Smooth muscle cell (in vitro differentiated cells): ENCODE measurements around the gene ZIC4. TPM values are rescaled to one million over a fixed set of nuclear protein-coding genes. Genes with fewer than 3 reads are reported as not detected.

Experiments used
- DNase-seq: peaks from one replicate; lab custom pipeline; 2025; ENCODE audit not compliant: unreplicated experiment; lab: John Stamatoyannopoulos, UW
- H2AFZ ChIP-seq: fragments of 200-600 bp; sonication (generic); 2 replicates; pipeline ENCODE4 v1.6.0; 2016; ENCODE audit warnings: antibody characterized with exemption, low read depth, mild to moderate bottlenecking
- H3F3A ChIP-seq: fragments of 200-600 bp; sonication (generic); 2 replicates; pipeline ENCODE4 v1.6.0; 2017; ENCODE audit warnings: antibody characterized with exemption, low read depth
- H3K27ac ChIP-seq: fragments of 200-600 bp; sonication (generic); 2 replicates; pipeline ENCODE4 v1.5.1; 2016; ENCODE audit warnings: low read depth, mild to moderate bottlenecking
- H3K27me3 ChIP-seq: fragments of 200-600 bp; sonication (generic); 2 replicates; pipeline ENCODE4 v1.6.1; 2016; ENCODE audit warnings: low read depth, mild to moderate bottlenecking
- H3K36me3 ChIP-seq: fragments of 200-600 bp; sonication (generic); 2 replicates; pipeline ENCODE4 v1.5.1; 2016; ENCODE audit warnings: low read depth
- H3K4me1 ChIP-seq: fragments of 200-600 bp; sonication (generic); 2 replicates; pipeline ENCODE4 v1.5.1; 2016; ENCODE audit warnings: low read depth
- H3K4me2 ChIP-seq: fragments of 200-600 bp; sonication (generic); 2 replicates; pipeline ENCODE4 v1.6.0; 2016; ENCODE audit warnings: mild to moderate bottlenecking
- H3K4me3 ChIP-seq: fragments of 200-600 bp; sonication (generic); 2 replicates; pipeline ENCODE4 v1.5.1; 2016; ENCODE audit warnings: mild to moderate bottlenecking
- H3K79me2 ChIP-seq: fragments of 200-600 bp; sonication (generic); 2 replicates; pipeline ENCODE4 v1.6.0; 2016; ENCODE audit warnings: low read depth, mild to moderate bottlenecking
- H3K9ac ChIP-seq: fragments of 200-600 bp; sonication (generic); 2 replicates; pipeline ENCODE4 v1.6.0; 2016; ENCODE audit warnings: low read depth
- H3K9me3 ChIP-seq: fragments of 200-600 bp; sonication (generic); replicated peaks from 2 replicates; pipeline ENCODE4 v1.5.1; 2016; ENCODE audit warnings: low read depth
- H4K20me1 ChIP-seq: fragments of 200-600 bp; sonication (generic); 2 replicates; pipeline ENCODE4 v1.6.0; 2016; ENCODE audit warnings: low read depth
- WGBS: methylation state at CpG from one replicate; pipeline ENCODE4 v1.1.7; 2016; ENCODE audit warnings: low lambda C conversion rate; 5-methylcytosine and 5-hydroxymethylcytosine counted together
- polyA plus RNA-seq: library from polyadenylated mRNA; unstranded; fragments of >200 nt; fragmentation: Nextera tagmentation; extraction: Ambion mirVana; gene quantifications from 2 replicates; pipeline ENCODE4 v1.2.1, GENCODE V29; 2016
- total RNA-seq: library from RNA; depleted of rRNA; stranded (reverse); fragments of >200 nt; gene quantifications from 2 replicates; pipeline ENCODE4 v1.2.3, GENCODE V29; 2014
- TF ChIP-seq, protein P1 (sequence below): fragments of 200-600 bp; sonication (generic); IDR thresholded peaks from 2 replicates; pipeline ENCODE4 v1.5.1; 2017; ENCODE audit warnings: borderline replicate concordance, mild to moderate bottlenecking, antibody characterized with exemption; ENCODE audit not compliant: insufficient read depth, poor library complexity, severe bottlenecking

The ZIC4 gene
- total and polyA plus RNA-seq, 2 experiments from 2014 or later, result not detected

DNA sequence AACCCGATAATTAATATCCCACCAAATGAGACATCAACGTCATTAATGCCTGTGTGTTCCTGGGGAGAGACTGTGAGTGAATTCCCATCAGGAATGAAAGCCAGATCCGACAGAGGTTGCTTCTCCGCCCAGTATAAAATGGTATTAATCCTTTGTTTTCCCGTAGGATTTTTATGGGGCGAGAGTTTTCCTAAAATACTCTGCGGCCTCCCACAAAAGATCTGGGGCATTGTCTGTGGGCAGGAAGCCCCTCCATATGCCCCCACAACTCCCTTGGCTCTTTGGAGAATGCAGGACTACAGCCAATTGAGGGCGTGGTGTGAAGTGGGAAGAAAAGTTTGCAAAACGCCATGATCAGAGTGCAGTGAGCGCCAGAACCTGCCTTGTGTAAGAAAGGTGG lies 26.7 kb downstream of the ZIC4 start:
- peaks cover 100% of the 10 kb centered on the region for H3K27me3 ChIP-seq
- no peak overlapping the region for H3K9ac ChIP-seq
- no peaks in the 10 kb centered on the region for H4K20me1 ChIP-seq
- no peaks in the 10 kb centered on the region for H3K36me3 ChIP-seq
- TF ChIP-seq, protein P1, sequence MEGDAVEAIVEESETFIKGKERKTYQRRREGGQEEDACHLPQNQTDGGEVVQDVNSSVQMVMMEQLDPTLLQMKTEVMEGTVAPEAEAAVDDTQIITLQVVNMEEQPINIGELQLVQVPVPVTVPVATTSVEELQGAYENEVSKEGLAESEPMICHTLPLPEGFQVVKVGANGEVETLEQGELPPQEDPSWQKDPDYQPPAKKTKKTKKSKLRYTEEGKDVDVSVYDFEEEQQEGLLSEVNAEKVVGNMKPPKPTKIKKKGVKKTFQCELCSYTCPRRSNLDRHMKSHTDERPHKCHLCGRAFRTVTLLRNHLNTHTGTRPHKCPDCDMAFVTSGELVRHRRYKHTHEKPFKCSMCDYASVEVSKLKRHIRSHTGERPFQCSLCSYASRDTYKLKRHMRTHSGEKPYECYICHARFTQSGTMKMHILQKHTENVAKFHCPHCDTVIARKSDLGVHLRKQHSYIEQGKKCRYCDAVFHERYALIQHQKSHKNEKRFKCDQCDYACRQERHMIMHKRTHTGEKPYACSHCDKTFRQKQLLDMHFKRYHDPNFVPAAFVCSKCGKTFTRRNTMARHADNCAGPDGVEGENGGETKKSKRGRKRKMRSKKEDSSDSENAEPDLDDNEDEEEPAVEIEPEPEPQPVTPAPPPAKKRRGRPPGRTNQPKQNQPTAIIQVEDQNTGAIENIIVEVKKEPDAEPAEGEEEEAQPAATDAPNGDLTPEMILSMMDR, result no peak
- no peaks in the 10 kb centered on the region for H3F3A ChIP-seq
- H3K27ac ChIP-seq, result no peak overlapping the region
- no peaks in the 10 kb centered on the region for H3K79me2 ChIP-seq
- peaks cover 11% of the 10 kb centered on the region for H3K4me1 ChIP-seq
- no peak overlapping the region for H3K4me2 ChIP-seq
- no peak overlapping the region for H3K4me3 ChIP-seq
- WGBS, result 25% methylated on average over 10 of the region's 10 CpGs
- DNase-seq, result no peak
- no peaks in the 10 kb centered on the region for H3K9me3 ChIP-seq
- H2AFZ ChIP-seq, result no peak overlapping the region

DNA sequence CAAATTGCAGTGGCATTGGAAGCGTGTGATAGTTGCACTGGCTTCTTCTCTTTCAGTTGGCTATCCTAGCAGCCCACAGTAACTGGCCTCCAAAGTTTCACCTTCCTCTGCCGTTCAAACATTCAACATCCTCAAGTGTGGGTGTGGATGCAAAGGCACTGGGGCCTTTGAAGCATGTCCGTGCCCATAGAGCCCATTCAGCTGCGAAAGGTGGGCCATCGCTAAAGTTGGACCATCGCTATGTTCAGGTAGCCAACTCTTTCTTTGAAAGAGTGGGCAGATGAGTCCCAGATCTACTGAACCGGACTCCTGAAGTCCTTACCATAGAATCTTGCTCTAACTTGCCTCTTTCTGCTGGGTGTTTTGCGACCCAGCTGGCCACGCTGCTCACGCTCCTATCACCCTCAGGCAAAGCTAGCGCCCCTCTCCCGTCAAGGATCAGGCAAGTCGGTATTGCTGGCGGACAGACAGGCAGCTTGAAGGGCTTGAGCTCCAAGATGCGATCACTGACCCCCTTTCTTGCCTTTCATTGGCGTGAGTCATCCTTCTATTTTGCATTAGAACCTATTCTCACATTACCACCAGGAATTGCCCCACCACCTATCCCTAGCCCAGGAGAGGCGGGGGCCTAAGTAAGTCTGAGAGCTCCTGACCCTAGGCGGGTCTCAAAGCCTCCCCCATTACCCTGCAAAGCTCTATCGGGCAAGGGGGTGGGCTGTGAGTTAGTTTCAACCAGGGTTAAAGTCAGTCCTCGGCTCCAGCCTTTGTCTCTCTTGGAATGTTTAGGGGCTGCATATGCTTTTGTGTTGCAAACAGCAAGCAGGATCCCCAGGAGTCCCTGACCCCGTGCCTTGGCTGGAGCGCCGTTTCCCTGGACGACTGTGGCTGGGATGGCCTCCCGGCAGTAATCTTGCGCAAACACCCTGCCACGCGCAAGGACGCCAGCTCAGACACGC lies 28.7 kb downstream of the ZIC4 start:
- no peak for DNase-seq
- no peaks in the 10 kb centered on the region for H4K20me1 ChIP-seq
- H2AFZ ChIP-seq, result no peak overlapping the region
- no peaks in the 10 kb centered on the region for H3K79me2 ChIP-seq
- H3K27me3 ChIP-seq, result peaks cover 100% of the 10 kb centered on the region
- H3K4me2 ChIP-seq, result no peak overlapping the region
- H3K4me3 ChIP-seq, result no peak overlapping the region
- H3K9me3 ChIP-seq, result no peaks in the 10 kb centered on the region
- H3K4me1 ChIP-seq, result peaks cover 11% of the 10 kb centered on the region
- no peaks in the 10 kb centered on the region for H3F3A ChIP-seq
- H3K27ac ChIP-seq, result no peak overlapping the region
- TF ChIP-seq, protein P1, result no peak
- H3K36me3 ChIP-seq, result no peaks in the 10 kb centered on the region
- no peak overlapping the region for H3K9ac ChIP-seq
- 5% methylated on average over 30 of the region's 30 CpGs for WGBS

DNA sequence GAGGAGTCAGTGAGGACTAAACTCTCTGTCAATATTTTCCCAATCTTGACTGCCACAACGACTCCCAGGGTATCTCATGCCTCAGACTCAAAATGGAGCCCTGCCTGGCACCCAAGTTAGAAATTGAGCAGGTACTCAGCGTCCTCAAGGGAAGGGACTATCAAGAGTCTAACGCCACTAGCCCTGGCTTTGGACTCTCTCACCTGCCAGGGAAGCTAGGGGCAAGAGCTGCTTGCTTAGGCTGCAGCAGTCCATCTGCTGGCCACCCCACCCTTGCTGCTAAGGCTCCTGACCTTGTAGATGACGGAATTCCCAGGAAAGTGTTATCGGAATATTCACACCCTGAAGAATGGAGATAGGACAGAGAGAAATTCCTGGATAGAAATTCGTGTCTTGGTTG lies 33.0 kb downstream of the ZIC4 start:
- Histone ChIP-seq H3F3A (no peaks in the 10 kb centered on the region), H4K20me1 (no peaks in the 10 kb centered on the region), H3K4me1 (peaks cover 7% of the 10 kb centered on the region), H3K79me2 (no peaks in the 10 kb centered on the region), H2AFZ (no peak overlapping the region), H3K4me2 (no peak overlapping the region), H3K9ac (no peak overlapping the region), H3K27me3 (peaks cover 100% of the 10 kb centered on the region), H3K27ac (no peak overlapping the region), H3K9me3 (no peaks in the 10 kb centered on the region), H3K36me3 (no peaks in the 10 kb centered on the region), H3K4me3 (no peak overlapping the region)
- TF ChIP-seq, protein P1, result no peak
- no peak for DNase-seq
- 7% methylated on average over 6 of the region's 6 CpGs for WGBS

DNA sequence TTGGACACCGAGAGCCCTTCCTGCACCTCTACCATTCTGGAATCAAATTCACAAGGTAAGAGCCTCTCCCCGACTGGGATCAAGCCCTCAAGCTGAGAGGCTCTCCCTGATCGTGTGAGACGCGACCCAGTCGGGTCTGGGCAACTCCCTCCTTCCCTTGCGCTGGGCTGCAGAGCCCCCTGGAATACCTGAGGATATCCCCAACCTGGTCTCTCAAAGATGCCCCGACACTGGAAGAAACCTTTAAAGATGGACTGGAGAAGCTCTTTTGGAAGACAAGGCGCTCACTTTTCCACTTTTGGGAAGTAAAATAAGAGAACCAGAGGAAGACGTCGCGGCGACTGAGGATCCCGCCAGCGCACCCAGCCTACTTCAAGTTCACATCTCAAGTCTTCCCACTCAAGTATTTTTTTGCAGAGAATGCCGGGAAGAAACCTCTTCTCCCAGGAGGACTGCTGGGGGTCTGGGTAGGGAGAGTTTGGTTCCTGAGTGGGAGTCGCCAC lies 33.8 kb downstream of the ZIC4 start:
- no peak overlapping the region for H3K4me2 ChIP-seq
- H3K9ac ChIP-seq, result no peak overlapping the region
- TF ChIP-seq, protein P1, result no peak
- no peak overlapping the region for H3K4me3 ChIP-seq
- H3F3A ChIP-seq, result no peaks in the 10 kb centered on the region
- H3K27ac ChIP-seq, result no peak overlapping the region
- WGBS, result 6% methylated on average over 17 of the region's 17 CpGs
- DNase-seq, result no peak
- H3K36me3 ChIP-seq, result no peaks in the 10 kb centered on the region
- H3K4me1 ChIP-seq, result peaks cover 3% of the 10 kb centered on the region
- no peaks in the 10 kb centered on the region for H3K9me3 ChIP-seq
- H3K79me2 ChIP-seq, result no peaks in the 10 kb centered on the region
- H2AFZ ChIP-seq, result no peak overlapping the region
- H3K27me3 ChIP-seq, result peaks cover 100% of the 10 kb centered on the region
- H4K20me1 ChIP-seq, result no peaks in the 10 kb centered on the region
